DOHH2 (cell line): ENCODE results near the gene NFATC4.

ENCODE experiments used
- CTCF ChIP-seq: fragments of 200-600 bp; sonication (generic); IDR thresholded peaks from one replicate; pipeline ENCODE4 v1.5.1; 2014; ENCODE audit warnings: antibody characterized with exemption, mild to moderate bottlenecking, low read depth, low read length; ENCODE audit not compliant: poor library complexity, severe bottlenecking
- EZH2phosphoT487 ChIP-seq: fragments of 200-600 bp; sonication (generic); IDR thresholded peaks from 2 replicates; pipeline ENCODE4 v1.6.1; 2017; ENCODE audit warnings: borderline replicate concordance, mild to moderate bottlenecking, antibody characterized with exemption, low read length, moderate library complexity, mixed read lengths

GRCh38 chr14:24364841-24365240 is 3.1 kb upstream of the NFATC4 start:
- TF ChIP-seq CTCF: no peak
- TF ChIP-seq EZH2phosphoT487: no peak
